ENCODE data around the gene JAG1. TPM values are rescaled to one million over a fixed set of nuclear protein-coding genes. Genes with fewer than 3 reads are reported as not detected.
A peak's percentile ranks its signal among the peaks of the same experiment; 100 is the strongest.

JAG1 gene
- total RNA-seq, 1 donor: 60.1 TPM

GRCh38 chr20:10662661-10663458 is 10.9 kb downstream of the JAG1 start:
- Histone ChIP-seq H3K4me2 (ENCODE audit: insufficient read depth, low read length) (no peak overlapping the region), H3K9me3 (ENCODE audit: low read depth, low read length) (no peaks in the 10 kb centered on the region), H3K27ac (ENCODE audit: low read depth, low read length) (no peak overlapping the region), H3K4me1 (ENCODE audit: insufficient read depth, low read length) (peaks cover 43% of the 10 kb centered on the region), H3K79me2 (ENCODE audit: insufficient read depth, low read length) (peaks cover 91% of the 10 kb centered on the region), H3K4me3 (ENCODE audit: insufficient read depth, low read length) (no peak overlapping the region), H3K27me3 (ENCODE audit: insufficient read depth, low read length) (no peaks in the 10 kb centered on the region), H2AFZ (ENCODE audit: low read length) (no peak overlapping the region), H4K20me1 (ENCODE audit: insufficient read depth, low read length) (peaks cover 15% of the 10 kb centered on the region), H3K36me3 (ENCODE audit: insufficient read depth, low read length) (peaks cover 71% of the 10 kb centered on the region)
- TF ChIP-seq CTCF (IDR thresholded peaks at IDR 0.05; ENCODE audit: extremely low read depth, low read depth, low read length): no peak
- peak; percentile 65 for DNase-seq (ENCODE audit: insufficient read length, low spot score, missing footprints)

- TF ChIP-seq CTCF (IDR thresholded peaks at IDR 0.05; ENCODE audit: extremely low read depth, low read depth, low read length): no peak
- Histone ChIP-seq H3K79me2 (ENCODE audit: insufficient read depth, low read length) (peaks cover 87% of the 10 kb centered on the region), H4K20me1 (ENCODE audit: insufficient read depth, low read length) (peaks cover 15% of the 10 kb centered on the region)
These were observed 11.6 kb downstream of the JAG1 start for GRCh38 chr20:10662151-10662550.

GRCh38 chr20:10661261-10661660 is 12.5 kb downstream of the JAG1 start:
- Histone ChIP-seq H3K4me1 (ENCODE audit: insufficient read depth, low read length) (peaks cover 33% of the 10 kb centered on the region), H3K27ac (ENCODE audit: low read depth, low read length) (peak overlapping the region; percentile 54), H4K20me1 (ENCODE audit: insufficient read depth, low read length) (peaks cover 15% of the 10 kb centered on the region), H3K79me2 (ENCODE audit: insufficient read depth, low read length) (peaks cover 81% of the 10 kb centered on the region), H3K9me3 (ENCODE audit: low read depth, low read length) (no peaks in the 10 kb centered on the region), H3K27me3 (ENCODE audit: insufficient read depth, low read length) (no peaks in the 10 kb centered on the region), H3K36me3 (ENCODE audit: insufficient read depth, low read length) (peaks cover 72% of the 10 kb centered on the region), H3K4me3 (ENCODE audit: insufficient read depth, low read length) (no peak overlapping the region), H2AFZ (ENCODE audit: low read length) (no peak overlapping the region), H3K4me2 (ENCODE audit: insufficient read depth, low read length) (no peak overlapping the region)
- TF ChIP-seq CTCF (IDR thresholded peaks at IDR 0.05; ENCODE audit: extremely low read depth, low read depth, low read length): no peak
- DNase-seq (ENCODE audit: insufficient read length, low spot score, missing footprints): no peak

More at GRCh38 chr20:10662151-10662550, 11.6 kb downstream of the JAG1 start:
- Histone ChIP-seq H3K4me2 (ENCODE audit: insufficient read depth, low read length) (no peak overlapping the region), H3K4me3 (ENCODE audit: insufficient read depth, low read length) (no peak overlapping the region), H3K9me3 (ENCODE audit: low read depth, low read length) (no peaks in the 10 kb centered on the region), H2AFZ (ENCODE audit: low read length) (no peak overlapping the region), H3K27ac (ENCODE audit: low read depth, low read length) (no peak overlapping the region), H3K27me3 (ENCODE audit: insufficient read depth, low read length) (no peaks in the 10 kb centered on the region), H3K4me1 (ENCODE audit: insufficient read depth, low read length) (peaks cover 37% of the 10 kb centered on the region), H3K36me3 (ENCODE audit: insufficient read depth, low read length) (peaks cover 71% of the 10 kb centered on the region)
- no peak for DNase-seq (ENCODE audit: insufficient read length, low spot score, missing footprints)

- H3K9me3 ChIP-seq (ENCODE audit: low read depth, low read length): no peaks in the 10 kb centered on the region
- H3K27ac ChIP-seq (ENCODE audit: low read depth, low read length): peak overlapping the region; percentile 54
- DNase-seq (ENCODE audit: insufficient read length, low spot score, missing footprints): peak; percentile 74
- peaks cover 27% of the 10 kb centered on the region for H3K4me1 ChIP-seq (ENCODE audit: insufficient read depth, low read length)
- H3K79me2 ChIP-seq (ENCODE audit: insufficient read depth, low read length): peaks cover 76% of the 10 kb centered on the region
- peak overlapping the region; percentile 11 for H3K4me2 ChIP-seq (ENCODE audit: insufficient read depth, low read length)
- H4K20me1 ChIP-seq (ENCODE audit: insufficient read depth, low read length): peaks cover 15% of the 10 kb centered on the region
- H3K27me3 ChIP-seq (ENCODE audit: insufficient read depth, low read length): no peaks in the 10 kb centered on the region
- TF ChIP-seq CTCF (IDR thresholded peaks at IDR 0.05; ENCODE audit: extremely low read depth, low read depth, low read length): no peak
- H3K4me3 ChIP-seq (ENCODE audit: insufficient read depth, low read length): no peak overlapping the region
- peaks cover 76% of the 10 kb centered on the region for H3K36me3 ChIP-seq (ENCODE audit: insufficient read depth, low read length)
- H2AFZ ChIP-seq (ENCODE audit: low read length): no peak overlapping the region
These were observed 13.1 kb downstream of the JAG1 start for GRCh38 chr20:10660661-10661060.

All from osteoblast (primary cell).